ENCODE results near the gene GSTM2.
"Not testable (repeated sequence)": the region's sequence is repeated elsewhere in the genome, so short reads cannot be mapped to it uniquely, and the experiment has no call there.

Gene GSTM2

GRCh38 chr1:109677459-109677858, 9.6 kb downstream of the GSTM2 start:
- no peak for DNase-seq (ENCODE audit: low read depth)

- DNase-seq (ENCODE audit: low read depth) = not testable (repeated sequence)
Measured at GRCh38 chr1:109678637-109679036, 10.8 kb downstream of the GSTM2 start.

GRCh38 chr1:109684777-109685176, 16.9 kb downstream of the GSTM2 start:
- DNase-seq (ENCODE audit: low read depth) = not testable (repeated sequence)

GRCh38 chr1:109685399-109685798, 17.5 kb downstream of the GSTM2 start:
- not testable (repeated sequence) for DNase-seq (ENCODE audit: low read depth)

- not testable (repeated sequence) for DNase-seq (ENCODE audit: low read depth)
Measured at GRCh38 chr1:109685890-109686289, 18.0 kb downstream of the GSTM2 start.

- DNase-seq (ENCODE audit: low read depth) = not testable (repeated sequence)
Measured at GRCh38 chr1:109687109-109687508, 19.3 kb downstream of the GSTM2 start.

- DNase-seq (ENCODE audit: low read depth) = no peak
Measured at GRCh38 chr1:109687641-109688499, 20.0 kb downstream of the GSTM2 start, which contains the start of gene GSTM1. GSTM1 (plus strand) TSS chr1:109687817; CDS start chr1:109687874, 57 bp downstream.

GRCh38 chr1:109689844-109690405, 22.1 kb downstream of the GSTM2 start:
- no peak for DNase-seq (ENCODE audit: low read depth)

GRCh38 chr1:109691759-109692158, 23.9 kb downstream of the GSTM2 start:
- no peak for DNase-seq (ENCODE audit: low read depth)

GRCh38 chr1:109694400-109694799, 26.5 kb downstream of the GSTM2 start:
- not testable (repeated sequence) for DNase-seq (ENCODE audit: low read depth)

- not testable (repeated sequence) for DNase-seq (ENCODE audit: low read depth)
Measured at GRCh38 chr1:109695138-109695537, 27.3 kb downstream of the GSTM2 start.

GRCh38 chr1:109697066-109697465, 29.2 kb downstream of the GSTM2 start:
- no peak for DNase-seq (ENCODE audit: low read depth)

- not testable (repeated sequence) for DNase-seq (ENCODE audit: low read depth)
Measured at GRCh38 chr1:109697861-109698260, 30.0 kb downstream of the GSTM2 start.

GRCh38 chr1:109702940-109703339, 35.1 kb downstream of the GSTM2 start:
- not testable (repeated sequence) for DNase-seq (ENCODE audit: low read depth)

- DNase-seq (ENCODE audit: low read depth) = no peak
Measured at GRCh38 chr1:109704173-109704572, 36.3 kb downstream of the GSTM2 start.

- no peak for DNase-seq (ENCODE audit: low read depth)
Measured at GRCh38 chr1:109705411-109705810, 37.6 kb downstream of the GSTM2 start.

- DNase-seq (ENCODE audit: low read depth) = not testable (repeated sequence)
Measured at GRCh38 chr1:109708949-109709348, 41.1 kb downstream of the GSTM2 start.

GRCh38 chr1:109709822-109710221, 42.0 kb downstream of the GSTM2 start:
- not testable (repeated sequence) for DNase-seq (ENCODE audit: low read depth)

GRCh38 chr1:109711593-109712320, 43.9 kb downstream of the GSTM2 start, which contains the start of gene GSTM5:
GSTM5 (plus strand) TSS chr1:109712251; CDS start chr1:109712313, 62 bp downstream.
- DNase-seq (ENCODE audit: low read depth) = not testable (repeated sequence)

- no peak for DNase-seq (ENCODE audit: low read depth)
Measured at GRCh38 chr1:109712321-109712864, 44.5 kb downstream of the GSTM2 start.

- DNase-seq (ENCODE audit: low read depth) = no peak
Measured at GRCh38 chr1:109713636-109714035, 45.8 kb downstream of the GSTM2 start.
